Testis (tissue), 3 donors: ENCODE measurements around the gene BRPF1. TPM values are rescaled to one million over a fixed set of nuclear protein-coding genes. Genes with fewer than 3 reads are reported as not detected.

Source experiments
- DNase-seq: peaks from one replicate; pipeline ENCODE4 v3.0.0-alpha.2; 2019
- H3K27ac ChIP-seq, 2 donors: fragments of 200-600 bp; sonication (generic); one replicate each; pipeline ENCODE4 v1.5.1; 2019
- H3K27me3 ChIP-seq: fragments of 200-600 bp; sonication (generic); one replicate; pipeline ENCODE4 v1.5.1; 2019
- H3K36me3 ChIP-seq: fragments of 200-600 bp; sonication (generic); one replicate; pipeline ENCODE4 v1.5.1; 2017; ENCODE audit warnings: low read depth; ENCODE audit errors: missing control alignments
- H3K4me1 ChIP-seq: fragments of 200-600 bp; sonication (generic); one replicate; pipeline ENCODE4 v1.5.1; 2019
- H3K4me3 ChIP-seq, 2 donors: fragments of 200-600 bp; sonication (generic); one replicate each; pipeline ENCODE4 v1.5.1; 2017 to 2019
- H3K9me3 ChIP-seq: fragments of 200-600 bp; sonication (generic); one replicate; pipeline ENCODE4 v1.5.1; 2017
- POLR2A ChIP-seq: fragments of 450-650 bp; IDR thresholded peaks from one replicate; pipeline ENCODE4 v1.6.1; 2017; ENCODE audit warnings: antibody characterized with exemption, mild to moderate bottlenecking, moderate library complexity
- WGBS, 2 donors: methylation state at CpG; one replicate each; pipeline ENCODE4 v1.1.5; 2018; 5-methylcytosine and 5-hydroxymethylcytosine counted together
- intact Hi-C: fragments of 100-400 bp; cut with DNase I; formaldehyde crosslinking; loops from one replicate; pipeline ENCODE4 v1.15.1; 2023; ENCODE audit warnings: low total_unique reads
- polyA plus RNA-seq: library from polyadenylated mRNA; stranded (reverse); fragments of 350-450 nt; fragmentation: Illumina TruSeq; extraction: RNeasy Lipid Tissue Mini Kit (QIAGEN cat#74804); gene quantifications from one replicate; pipeline ENCODE4 v1.2.3, GENCODE V29; 2014; ENCODE audit warnings: low read depth, low replicate concordance; ENCODE audit not compliant: insufficient read depth
- total RNA-seq, 2 donors: library from RNA; depleted of rRNA; stranded (reverse); fragments of >200 nt; gene quantifications; one replicate each; pipeline ENCODE4 v1.2.3, GENCODE V29; 2016
- TF ChIP-seq, protein P1 (sequence below), 3 experiments: fragments of 450-650 bp in 2 of 3; fragments of 200-600 bp in 1 of 3; sonication (generic) in 1 of 3; IDR thresholded peaks; one replicate each; pipeline ENCODE4 v1.5.1; 2016 to 2019; ENCODE audit warnings: antibody characterized with exemption in 3 of 3, mild to moderate bottlenecking in 2 of 3, moderate library complexity in 1 of 3

Gene BRPF1
- total and polyA plus RNA-seq, 3 donors from 2014 or later = 47.4 to 58.4 (median 55.1) TPM

DNA sequence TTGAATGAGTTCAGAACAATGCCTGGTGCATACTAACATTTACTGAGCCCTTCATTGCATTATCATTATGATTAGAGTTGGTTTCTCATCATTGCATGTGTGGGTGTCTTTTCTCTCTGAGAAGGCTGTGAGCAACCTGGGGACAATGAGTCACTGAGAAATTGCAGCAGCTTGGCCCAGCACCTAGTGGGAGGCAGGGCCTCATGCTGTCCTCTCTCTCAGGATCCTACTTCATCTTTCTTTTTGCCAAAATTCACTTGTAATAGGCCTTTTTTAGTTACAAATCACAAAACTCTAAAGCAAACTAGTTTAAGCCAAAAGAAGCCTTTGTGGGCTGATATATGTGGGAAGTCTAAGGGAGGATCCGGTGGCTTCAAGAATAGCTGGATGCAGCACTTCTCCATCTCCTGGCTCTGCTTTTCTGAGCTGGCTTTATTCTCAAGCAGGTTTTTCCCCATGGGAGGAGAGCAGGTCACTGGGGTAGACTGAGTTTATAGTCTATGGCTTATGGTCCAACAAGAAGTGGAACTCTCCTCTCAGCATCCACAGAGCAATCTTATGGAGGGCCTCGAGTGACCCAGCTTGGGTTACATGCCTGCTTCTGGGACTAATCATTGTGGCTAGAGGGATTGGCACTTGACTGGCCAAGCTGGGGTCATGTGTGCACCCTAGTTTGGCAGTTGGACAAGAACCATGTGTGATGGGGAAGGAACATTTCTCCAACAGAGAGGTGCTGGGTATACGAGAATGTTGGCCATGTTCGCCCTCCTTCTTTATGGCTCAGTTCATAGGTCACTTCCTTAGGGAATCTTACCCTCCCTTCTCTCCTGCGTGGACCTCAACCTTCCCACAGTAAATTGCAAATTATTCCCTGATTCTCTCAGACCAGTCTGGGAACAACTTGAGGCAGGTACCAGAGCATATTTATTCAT, 46.9 kb downstream of the BRPF1 start:
- intact Hi-C loops = no loop called here
- no peak for DNase-seq
- peaks cover 43% of the 10 kb centered on the region for H3K4me1 ChIP-seq

DNA sequence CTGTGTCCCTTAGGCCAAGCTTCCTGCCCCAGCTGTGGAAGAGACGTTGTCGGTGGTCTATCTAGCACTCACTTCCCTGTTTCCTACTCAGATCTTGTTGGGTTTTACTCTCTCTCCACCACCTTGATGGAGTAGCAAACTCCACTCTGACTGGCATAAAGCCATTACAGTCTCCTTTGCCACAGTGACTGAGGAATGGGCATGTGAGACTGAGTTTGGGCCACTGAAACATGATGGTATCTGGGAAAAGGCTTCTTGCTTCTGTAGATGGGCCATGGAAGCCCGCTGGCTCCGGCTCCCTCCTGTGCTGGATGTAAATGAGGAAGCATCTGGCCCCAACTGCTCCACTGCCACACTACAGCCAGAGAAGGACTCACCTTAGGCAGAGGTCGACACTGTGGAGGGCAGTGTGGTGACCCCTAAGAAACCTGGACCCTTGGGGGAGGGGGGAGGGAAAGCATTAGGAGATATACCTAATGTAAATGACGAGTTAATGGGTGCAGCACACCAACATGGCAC, 47.6 kb downstream of the BRPF1 start:
- no peak for TF ChIP-seq POLR2A
- TF ChIP-seq, protein P1, sequence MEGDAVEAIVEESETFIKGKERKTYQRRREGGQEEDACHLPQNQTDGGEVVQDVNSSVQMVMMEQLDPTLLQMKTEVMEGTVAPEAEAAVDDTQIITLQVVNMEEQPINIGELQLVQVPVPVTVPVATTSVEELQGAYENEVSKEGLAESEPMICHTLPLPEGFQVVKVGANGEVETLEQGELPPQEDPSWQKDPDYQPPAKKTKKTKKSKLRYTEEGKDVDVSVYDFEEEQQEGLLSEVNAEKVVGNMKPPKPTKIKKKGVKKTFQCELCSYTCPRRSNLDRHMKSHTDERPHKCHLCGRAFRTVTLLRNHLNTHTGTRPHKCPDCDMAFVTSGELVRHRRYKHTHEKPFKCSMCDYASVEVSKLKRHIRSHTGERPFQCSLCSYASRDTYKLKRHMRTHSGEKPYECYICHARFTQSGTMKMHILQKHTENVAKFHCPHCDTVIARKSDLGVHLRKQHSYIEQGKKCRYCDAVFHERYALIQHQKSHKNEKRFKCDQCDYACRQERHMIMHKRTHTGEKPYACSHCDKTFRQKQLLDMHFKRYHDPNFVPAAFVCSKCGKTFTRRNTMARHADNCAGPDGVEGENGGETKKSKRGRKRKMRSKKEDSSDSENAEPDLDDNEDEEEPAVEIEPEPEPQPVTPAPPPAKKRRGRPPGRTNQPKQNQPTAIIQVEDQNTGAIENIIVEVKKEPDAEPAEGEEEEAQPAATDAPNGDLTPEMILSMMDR (IDR thresholded peaks at IDR 0.05) = no peak
- H3K27ac ChIP-seq = peak overlapping the region in 1 of 2 donors; percentile 59
- intact Hi-C loops = no loop called here
- H3K36me3 ChIP-seq = no peaks in the 10 kb centered on the region
- H3K4me1 ChIP-seq = peaks cover 43% of the 10 kb centered on the region
- H3K9me3 ChIP-seq = no peaks in the 10 kb centered on the region
- no peak for DNase-seq
- H3K4me3 ChIP-seq = no peak overlapping the region
- H3K27me3 ChIP-seq = no peaks in the 10 kb centered on the region
- 75 to 86% methylated on average over 6 of the region's 6 CpGs for whole genome bisulfite sequencing, 2 donors

More for the DNA sequence above, 46.9 kb downstream of the BRPF1 start:
- H3K27me3 ChIP-seq = no peaks in the 10 kb centered on the region
- no peaks in the 10 kb centered on the region for H3K9me3 ChIP-seq
- peak overlapping the region in 1 of 2 donors; percentile 59 for H3K27ac ChIP-seq
- H3K36me3 ChIP-seq = no peaks in the 10 kb centered on the region
- 53 to 56% methylated on average over 5 of the region's 5 CpGs for WGBS, 2 donors
- TF ChIP-seq, protein P1 (IDR thresholded peaks at IDR 0.05) = no peak
- TF ChIP-seq POLR2A = no peak
- H3K4me3 ChIP-seq = no peak overlapping the region

DNA sequence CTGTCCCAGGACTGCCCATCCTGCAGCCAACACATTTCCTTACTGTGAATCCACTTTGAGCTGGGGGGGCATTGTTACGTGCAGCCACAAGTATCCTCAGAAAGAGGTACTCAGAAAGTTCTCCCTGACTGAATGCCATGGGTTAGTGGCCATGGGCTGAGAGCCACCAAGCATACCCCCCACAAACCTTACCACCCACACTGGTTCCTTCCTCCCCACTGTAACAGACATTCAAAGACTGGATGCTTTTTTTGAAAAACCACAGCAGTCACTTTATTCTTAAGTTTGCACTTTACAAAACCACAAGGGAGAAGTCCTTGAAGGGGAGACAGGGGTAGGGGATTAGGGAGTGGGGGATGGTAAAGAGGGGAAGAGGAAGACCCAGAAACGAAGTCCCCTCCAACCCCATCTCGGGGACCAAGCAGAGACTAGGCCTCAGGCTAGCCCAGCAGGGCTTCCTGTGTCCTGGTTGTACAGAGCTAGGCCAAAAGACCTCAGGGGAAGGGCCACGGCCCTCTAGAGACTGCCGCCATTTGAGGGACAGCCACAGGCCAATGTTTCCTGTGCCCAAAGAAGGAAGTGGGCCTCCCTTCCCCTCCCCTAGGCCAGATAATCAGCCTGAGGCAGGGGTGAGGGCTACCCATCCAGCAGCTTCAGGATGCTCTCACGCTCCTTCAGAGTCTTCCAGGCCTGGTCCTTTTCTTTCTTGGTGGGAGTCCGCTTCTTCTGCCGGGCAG, 48.4 kb downstream of the BRPF1 start:
- no peak for DNase-seq
- H3K4me1 ChIP-seq = peaks cover 42% of the 10 kb centered on the region
- no peaks in the 10 kb centered on the region for H3K36me3 ChIP-seq
- no peak for TF ChIP-seq POLR2A
- TF ChIP-seq, protein P1 (IDR thresholded peaks at IDR 0.05) = no peak
- 74 to 89% methylated on average over 7 to 8 of the region's 8 CpGs for WGBS, 2 donors
- H3K9me3 ChIP-seq = no peaks in the 10 kb centered on the region
- intact Hi-C loops = no loop called here
- H3K27ac ChIP-seq = peak overlapping the region in 1 of 2 donors; percentile 10
- no peak overlapping the region for H3K4me3 ChIP-seq
- no peaks in the 10 kb centered on the region for H3K27me3 ChIP-seq

DNA sequence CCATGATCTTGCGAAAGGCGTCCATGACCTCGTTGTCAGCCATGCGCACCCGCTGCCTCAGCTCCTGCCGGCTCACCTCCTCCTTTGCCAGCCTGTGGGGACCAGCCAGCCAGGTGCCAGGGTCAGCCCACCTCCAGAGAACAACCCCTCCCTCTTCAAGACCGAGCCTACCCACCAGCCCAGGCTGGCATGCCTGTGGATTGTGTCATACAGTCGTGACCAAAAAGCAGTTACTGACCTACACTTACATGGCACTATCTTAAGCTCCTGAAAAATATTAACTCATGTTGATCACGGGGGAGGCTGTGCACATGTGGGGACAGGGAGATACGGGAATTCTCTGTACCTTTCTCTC, 48.9 kb downstream of the BRPF1 start:
- WGBS, 2 donors = 81 to 95% methylated on average over 10 of the region's 10 CpGs
- Histone ChIP-seq H3K27ac (peak overlapping the region in 1 of 2 donors; percentile 10), H3K4me1 (peaks cover 37% of the 10 kb centered on the region), H3K36me3 (no peaks in the 10 kb centered on the region), H3K27me3 (no peaks in the 10 kb centered on the region), H3K9me3 (no peaks in the 10 kb centered on the region), H3K4me3 (no peak overlapping the region)
- TF ChIP-seq, protein P1 (IDR thresholded peaks at IDR 0.05) = no peak
- TF ChIP-seq POLR2A = no peak
- DNase-seq = no peak
- intact Hi-C loops = no loop called here
